GM12891 (cell line): ENCODE data around the gene PHPT1.

Experiments used
- DNase-seq: peaks from one replicate; pipeline ENCODE4 v3.0.0; 2011; ENCODE audit warnings: low spot score; ENCODE audit not compliant: insufficient read length
- FAIRE-seq: peaks from 2 replicates; lab custom pipeline; 2011; peaks lifted over from hg19 to GRCh38; lab: Jason Lieb, UNC
- PAX5 ChIP-seq: IDR thresholded peaks from 2 replicates; pipeline ENCODE4 v1.6.1; 2011; ENCODE audit warnings: low read length, moderate library complexity, mild to moderate bottlenecking; ENCODE audit not compliant: insufficient read depth, severe bottlenecking
- POLR2A ChIP-seq: IDR thresholded peaks from 2 replicates; pipeline ENCODE4 v1.6.1; 2011; ENCODE audit warnings: low read depth, low read length, control low read depth
- POLR2AphosphoS5 ChIP-seq: IDR thresholded peaks from 2 replicates; pipeline ENCODE4 v1.6.1; 2011; ENCODE audit warnings: low read depth, low read length, control low read depth
- POU2F2 ChIP-seq: IDR thresholded peaks from 2 replicates; pipeline ENCODE4 v1.6.1; 2011; ENCODE audit warnings: low read depth, mild to moderate bottlenecking, control low read depth, low read length, moderate library complexity
- SPI1 ChIP-seq: IDR thresholded peaks from 2 replicates; pipeline ENCODE4 v1.6.1; 2011; ENCODE audit warnings: low read depth, low read length, control low read depth
- TAF1 ChIP-seq: IDR thresholded peaks from 2 replicates; pipeline ENCODE4 v1.6.1; 2011; ENCODE audit warnings: low read depth, low read length, control low read depth

PHPT1 gene

DNA sequence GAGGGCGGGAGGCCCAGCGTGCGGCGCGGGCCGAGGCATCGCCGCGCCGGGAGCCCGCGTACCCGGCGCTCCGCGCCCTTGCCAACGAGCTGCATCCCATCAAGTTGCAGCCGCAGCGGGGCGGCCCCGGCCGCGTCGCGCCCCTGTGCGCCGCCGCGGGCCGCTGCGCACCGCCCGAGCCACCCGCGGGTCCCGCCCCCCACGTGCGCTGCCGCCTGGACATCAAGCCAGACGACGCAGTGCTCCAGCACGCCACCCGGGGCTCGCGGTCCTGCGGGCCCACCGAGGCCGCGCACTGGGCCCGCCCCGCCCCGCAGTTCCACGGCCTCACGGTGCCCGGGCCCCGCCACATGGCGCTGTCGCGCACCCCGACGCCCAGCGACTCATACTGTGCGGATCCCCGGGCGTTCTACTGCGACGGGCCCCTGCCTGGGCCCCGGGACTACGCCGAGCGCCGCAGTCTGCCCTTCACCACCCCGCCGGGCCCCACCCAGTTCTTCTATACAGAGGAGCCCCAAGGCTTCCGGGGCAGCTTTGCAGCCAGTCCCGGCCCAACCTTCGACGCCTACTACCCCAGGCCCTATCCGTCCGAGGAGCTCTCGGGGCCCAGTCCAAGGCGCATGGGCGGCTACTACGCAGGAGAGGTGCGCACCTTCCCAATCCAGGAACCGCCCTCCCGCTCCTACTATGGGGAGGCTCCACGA lies 4.3 kb upstream of the PHPT1 start:
- TF ChIP-seq POLR2AphosphoS5, result no peak
- no peak for TF ChIP-seq TAF1
- TF ChIP-seq SPI1, result no peak
- no peak for TF ChIP-seq PAX5
- TF ChIP-seq POU2F2, result no peak
- no peak for TF ChIP-seq POLR2A
- FAIRE-seq (no peak), DNase-seq (no peak)

DNA sequence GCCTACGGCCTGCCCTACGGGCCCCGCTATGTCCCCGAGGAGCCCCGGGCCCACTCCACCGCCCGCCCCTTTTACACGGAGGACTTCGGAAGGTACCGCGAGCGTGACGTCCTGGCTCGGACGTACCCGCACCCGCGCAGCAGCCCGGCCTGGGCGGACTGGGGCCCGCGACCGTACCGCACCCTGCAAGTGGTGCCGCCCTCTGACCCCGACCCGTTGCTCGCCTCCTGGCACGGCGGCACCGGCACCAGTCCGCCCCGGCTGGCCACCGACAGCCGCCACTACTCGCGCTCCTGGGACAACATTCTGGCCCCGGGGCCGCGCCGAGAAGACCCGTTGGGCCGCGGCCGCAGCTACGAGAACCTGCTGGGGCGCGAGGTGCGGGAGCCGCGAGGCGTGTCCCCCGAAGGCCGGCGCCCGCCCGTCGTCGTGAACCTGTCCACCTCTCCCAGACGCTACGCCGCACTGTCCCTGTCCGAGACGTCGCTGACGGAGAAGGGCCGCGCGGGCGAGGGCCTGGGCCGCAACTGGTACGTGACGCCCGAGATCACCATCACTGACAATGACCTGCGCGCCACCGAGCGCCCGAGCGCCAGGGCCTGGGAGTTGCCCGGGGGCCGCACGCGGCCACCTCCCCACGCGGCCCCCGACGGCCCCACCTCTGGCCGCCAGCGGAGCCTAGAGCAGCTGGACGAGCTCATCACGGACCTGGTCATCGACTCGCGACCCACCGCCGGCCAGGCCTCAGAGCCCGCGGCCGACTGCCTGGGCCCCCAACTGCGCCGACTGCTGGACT lies 3.5 kb upstream of the PHPT1 start:
- DNase-seq (no peak), FAIRE-seq (no peak)
- TF ChIP-seq POLR2A (no peak), TAF1 (no peak), POU2F2 (no peak), POLR2AphosphoS5 (no peak), SPI1 (no peak), PAX5 (no peak)

DNA sequence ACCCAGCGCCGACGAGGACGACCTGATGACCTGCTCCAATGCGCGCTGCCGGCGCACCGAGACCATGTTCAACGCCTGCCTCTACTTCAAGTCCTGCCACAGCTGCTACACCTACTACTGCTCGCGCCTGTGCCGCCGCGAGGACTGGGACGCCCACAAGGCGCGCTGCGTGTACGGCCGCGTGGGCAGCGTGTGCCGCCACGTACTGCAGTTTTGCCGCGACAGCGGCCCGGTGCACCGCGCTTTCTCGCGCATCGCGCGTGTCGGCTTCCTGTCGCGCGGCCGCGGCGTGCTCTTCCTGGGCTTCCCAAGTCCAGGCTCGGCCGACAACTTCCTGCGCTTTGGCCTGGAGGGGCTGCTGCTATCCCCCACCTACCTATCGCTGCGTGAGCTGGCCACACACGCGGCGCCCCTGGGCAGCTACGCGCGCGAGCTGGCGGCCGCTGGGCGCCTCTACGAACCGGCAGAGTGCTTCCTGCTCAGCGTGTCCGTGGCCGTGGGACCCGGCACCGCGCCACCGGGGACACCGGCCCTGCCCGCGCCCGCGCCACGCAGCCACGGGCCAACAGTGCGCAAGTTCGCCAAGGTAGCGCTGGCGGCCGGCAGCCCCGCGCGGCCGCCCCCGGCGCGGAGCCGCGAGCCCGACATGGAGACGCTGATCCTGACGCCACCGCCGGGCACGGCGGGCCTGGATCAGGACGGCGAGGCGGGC lies 2.7 kb upstream of the PHPT1 start:
- TF ChIP-seq POU2F2 (no peak), SPI1 (no peak), POLR2A (no peak), PAX5 (no peak), TAF1 (no peak), POLR2AphosphoS5 (no peak)
- DNase-seq (no peak), FAIRE-seq (peak; percentile 58)

DNA sequence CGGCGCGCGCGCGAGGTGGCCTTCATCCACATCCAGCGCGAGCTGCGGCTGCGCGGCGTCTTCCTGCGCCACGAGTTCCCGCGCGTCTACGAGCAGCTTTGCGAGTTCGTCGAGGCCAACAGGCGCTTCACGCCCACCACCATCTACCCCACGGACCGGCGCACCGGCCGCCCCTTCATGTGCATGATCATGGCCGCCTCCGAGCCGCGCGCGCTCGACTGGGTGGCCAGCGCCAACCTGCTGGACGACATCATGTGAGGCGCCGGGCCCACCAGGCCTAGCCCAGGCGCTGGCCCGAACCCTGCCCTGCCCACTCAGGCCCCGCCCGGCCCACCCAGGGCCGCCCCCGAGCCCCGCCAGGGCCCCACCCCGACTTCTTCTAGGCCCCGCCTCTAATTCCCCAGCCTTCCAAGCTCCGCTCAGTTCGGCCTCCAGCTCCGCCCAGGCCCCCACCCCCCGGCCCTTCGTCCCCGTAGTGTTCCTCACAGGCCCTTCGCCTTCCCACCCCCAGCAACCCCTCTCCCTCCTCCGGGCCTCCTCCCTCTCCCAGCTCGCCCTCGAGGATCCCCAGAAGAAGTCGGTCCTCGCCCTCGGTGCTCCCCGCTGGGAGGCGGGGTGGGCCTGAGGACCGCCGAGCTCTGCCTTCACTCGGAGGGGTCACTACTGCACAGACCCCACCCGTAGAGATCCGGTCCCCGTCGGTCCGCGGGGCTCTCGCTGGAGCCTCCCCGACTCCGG lies 2.0 kb upstream of the PHPT1 start:
- no peak for FAIRE-seq
- DNase-seq, result no peak
- TF ChIP-seq POLR2A (no peak), TAF1 (no peak), POU2F2 (no peak), SPI1 (no peak), PAX5 (no peak), POLR2AphosphoS5 (no peak)

DNA sequence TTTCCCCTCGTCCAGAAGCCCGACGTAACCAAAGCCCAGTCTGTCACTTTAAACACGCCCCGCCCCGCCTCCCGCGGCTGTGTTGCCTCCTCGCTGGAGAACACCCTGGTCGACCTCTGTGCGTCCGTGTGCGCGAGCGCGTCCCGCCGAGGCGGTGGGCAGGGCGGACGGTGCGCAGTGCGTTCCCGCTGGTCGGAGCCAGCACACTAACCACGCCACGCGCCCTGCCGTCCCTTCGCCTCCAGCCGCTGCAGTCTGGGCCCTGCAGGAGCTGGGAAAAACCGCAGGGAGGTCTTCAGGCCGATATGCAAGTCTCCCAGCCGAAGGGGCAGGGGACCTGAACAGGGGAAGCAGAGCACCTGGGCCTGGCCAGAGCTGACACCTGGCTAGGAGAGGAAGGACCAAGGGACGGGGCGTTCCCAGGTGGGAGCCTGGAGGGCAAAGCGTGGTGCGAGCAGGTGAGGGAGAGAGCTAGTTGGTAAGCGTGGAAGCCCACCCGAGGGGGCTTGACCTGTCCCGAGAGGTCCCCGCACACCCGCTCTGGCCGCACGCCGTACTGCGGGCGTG lies 1.3 kb upstream of the PHPT1 start:
- DNase-seq (peak; percentile 65), FAIRE-seq (peak; percentile 94)
- no peak for TF ChIP-seq SPI1
- TF ChIP-seq TAF1, result no peak
- TF ChIP-seq POLR2AphosphoS5, result peak; percentile 63; the same call in 1 of the 2 replicates
- TF ChIP-seq POLR2A, result 0 out of 2 replicates have a peak, but pooled peaks have one; percentile 9
- TF ChIP-seq POU2F2, result no peak
- no peak for TF ChIP-seq PAX5

DNA sequence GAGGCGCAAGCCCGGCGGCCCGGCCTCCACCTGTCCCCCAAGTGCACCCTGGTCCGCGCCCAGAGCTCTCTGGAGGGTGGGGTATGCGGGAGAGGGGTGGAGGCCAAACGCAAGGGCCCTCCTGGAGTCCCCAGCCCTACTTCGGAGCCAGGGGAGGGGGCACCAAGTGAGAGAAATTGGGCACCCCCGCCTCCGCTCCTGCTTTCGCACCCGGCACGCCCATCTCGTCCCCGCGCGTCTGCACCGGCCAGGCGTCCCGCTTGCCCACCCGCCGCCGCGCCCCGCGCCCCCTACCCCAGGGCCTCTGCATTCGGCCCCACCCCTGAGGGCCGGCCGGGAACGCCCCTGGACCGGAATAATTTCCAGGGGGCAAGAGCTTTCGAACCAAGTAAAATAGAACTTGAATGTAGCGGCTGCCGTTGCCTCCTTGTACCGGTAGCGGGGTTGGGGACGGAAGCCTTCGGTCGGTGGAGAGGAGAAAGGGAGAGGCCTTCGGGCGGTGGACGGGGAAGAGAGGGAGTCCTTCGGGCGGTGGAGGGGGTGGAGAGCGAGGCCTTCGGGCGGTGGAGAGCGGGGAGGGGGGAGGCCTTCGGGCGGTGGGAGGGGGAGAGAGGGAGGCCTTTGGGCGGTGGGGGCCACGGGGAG lies 694 bp upstream of the PHPT1 start:
- FAIRE-seq (no peak), DNase-seq (peak; percentile 74)
- no peak for TF ChIP-seq POLR2AphosphoS5
- TF ChIP-seq POLR2A, result no peak
- TF ChIP-seq PAX5, result no peak
- no peak for TF ChIP-seq POU2F2
- no peak for TF ChIP-seq SPI1
- TF ChIP-seq TAF1, result no peak

DNA sequence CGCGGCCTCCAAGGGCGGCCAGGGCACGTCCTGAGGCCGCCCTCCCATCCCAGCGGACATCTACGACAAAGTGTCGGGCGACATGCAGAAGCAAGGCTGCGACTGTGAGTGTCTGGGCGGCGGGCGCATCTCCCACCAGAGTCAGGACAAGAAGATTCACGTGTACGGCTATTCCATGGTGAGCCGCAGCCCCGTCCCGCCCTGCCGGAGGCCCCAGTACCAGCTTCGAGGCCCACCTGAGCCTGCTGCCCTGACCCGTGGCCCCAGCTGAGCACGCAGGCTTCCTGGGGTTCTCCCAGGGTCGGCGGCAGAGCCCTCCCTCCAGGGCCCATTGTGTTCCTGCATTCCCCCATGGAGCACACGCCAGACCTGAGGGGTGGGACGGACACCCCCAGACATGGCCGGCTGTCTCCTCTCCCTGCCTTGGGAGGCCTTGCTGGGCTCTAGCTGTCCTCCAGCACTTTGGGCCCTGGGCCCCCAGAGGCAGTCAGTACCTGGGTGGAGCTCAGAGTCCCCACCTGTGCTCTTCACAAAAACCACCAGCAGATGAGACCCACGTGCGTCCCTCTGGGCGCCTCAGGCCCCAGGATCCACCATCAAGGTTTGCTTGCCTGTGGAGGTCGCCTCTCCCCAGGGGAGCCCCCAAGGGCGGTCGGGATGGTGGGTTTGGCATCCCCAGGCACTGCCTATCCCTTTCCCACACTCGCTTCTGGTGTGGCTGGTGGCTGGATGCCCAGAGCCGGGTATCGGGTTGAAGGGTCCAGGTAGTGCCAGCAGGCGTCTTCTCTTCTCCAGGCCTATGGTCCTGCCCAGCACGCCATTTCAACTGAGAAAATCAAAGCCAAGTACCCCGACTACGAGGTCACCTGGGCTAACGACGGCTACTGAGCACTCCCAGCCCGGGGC lies 1.0 kb downstream of the PHPT1 start:
- FAIRE-seq (no peak), DNase-seq (no peak)
- TF ChIP-seq TAF1 (no peak), SPI1 (no peak), POU2F2 (no peak), POLR2AphosphoS5 (no peak), PAX5 (no peak), POLR2A (no peak)
